Measurements from ENCODE around the gene INSRR. TPM values are rescaled to one million over a fixed set of nuclear protein-coding genes. Genes with fewer than 3 reads are reported as not detected.

The INSRR gene
- total RNA-seq, 2 donors from 2014 or later: not detected

DNA sequence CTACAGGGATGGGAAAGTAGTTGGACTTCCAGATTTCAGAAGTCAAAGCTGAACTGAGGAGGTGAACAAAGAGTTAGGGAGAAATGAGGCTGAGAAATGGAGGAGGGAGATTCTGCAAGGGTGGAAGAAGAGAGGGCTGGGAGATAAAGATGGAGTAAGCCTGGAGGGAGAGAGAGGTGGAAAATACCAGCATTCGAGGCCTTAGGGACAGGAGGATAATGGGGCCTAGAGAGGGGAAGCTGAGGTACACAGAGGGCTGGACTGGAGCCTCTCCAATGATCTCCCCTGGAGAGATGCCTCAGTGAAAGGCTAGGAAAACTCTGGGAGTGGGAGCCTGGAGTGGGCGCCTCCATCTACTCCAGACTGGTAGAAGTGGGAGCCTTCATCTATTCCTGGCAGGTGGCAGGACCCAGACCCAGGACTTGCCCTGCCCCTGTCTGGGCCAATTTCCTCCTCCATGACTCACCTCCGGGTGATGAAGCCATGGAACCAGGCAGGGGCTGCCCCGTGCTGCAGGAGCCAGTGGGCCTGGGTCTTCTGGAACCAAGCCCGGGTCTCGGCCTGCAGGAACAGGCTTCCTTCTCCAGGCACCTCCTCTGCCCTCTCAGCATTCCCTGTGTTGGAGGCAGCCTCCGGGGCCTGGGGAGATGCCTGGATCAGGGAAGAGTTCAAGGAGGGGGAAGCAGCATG, 44.2 kb downstream of the INSRR start:
- ATAC-seq (no peak), DNase-seq (peak in 1 of 2 donors; percentile 16)
- intact Hi-C loops (cut with DNase I, micrococcal nuclease): no loop called here

DNA sequence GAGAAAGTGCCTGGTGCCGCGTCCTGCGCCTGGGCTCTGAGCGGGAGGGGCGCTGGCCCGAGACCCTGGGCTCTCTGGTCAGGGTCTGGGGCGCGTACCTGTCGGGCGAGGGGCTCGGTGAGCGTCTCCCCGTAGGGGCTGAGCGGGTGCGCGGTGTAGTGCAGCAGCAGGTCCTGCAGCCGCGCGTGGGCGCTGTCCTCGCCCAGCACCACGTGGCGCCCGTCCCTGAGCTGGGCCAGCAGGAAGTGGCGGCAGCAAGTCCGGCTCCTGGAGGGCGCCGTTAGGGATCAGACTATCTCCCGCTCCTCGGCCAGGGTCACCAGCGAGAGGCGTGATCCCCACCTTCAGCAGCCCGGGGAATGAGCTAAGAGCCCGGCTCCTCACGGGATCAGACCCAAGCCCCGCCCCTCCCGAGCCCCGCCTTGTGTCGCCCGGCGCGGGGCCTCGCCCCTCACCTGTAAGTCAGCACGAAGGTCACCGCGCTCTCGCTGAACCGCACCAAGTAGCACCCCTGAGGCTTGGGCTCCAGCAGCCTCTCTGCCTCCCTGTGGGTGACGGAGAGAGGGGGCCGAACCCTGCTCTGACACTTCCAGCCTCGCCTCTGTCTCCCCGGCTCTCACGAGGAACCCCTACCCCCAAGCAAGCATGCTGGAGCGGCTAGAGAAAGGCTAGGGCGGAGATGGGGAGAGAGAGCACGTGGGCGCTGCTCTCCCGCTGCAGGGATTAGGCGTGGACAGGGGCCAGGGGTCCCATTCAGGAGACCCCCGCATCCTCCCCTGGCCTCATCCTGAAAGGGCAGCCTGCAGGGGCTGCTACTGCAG, 45.0 kb downstream of the INSRR start:
- ATAC-seq (peak; percentile 91), DNase-seq (peak; percentile 71 to 84)
- intact Hi-C loops (cut with DNase I, micrococcal nuclease): no loop called here

DNA sequence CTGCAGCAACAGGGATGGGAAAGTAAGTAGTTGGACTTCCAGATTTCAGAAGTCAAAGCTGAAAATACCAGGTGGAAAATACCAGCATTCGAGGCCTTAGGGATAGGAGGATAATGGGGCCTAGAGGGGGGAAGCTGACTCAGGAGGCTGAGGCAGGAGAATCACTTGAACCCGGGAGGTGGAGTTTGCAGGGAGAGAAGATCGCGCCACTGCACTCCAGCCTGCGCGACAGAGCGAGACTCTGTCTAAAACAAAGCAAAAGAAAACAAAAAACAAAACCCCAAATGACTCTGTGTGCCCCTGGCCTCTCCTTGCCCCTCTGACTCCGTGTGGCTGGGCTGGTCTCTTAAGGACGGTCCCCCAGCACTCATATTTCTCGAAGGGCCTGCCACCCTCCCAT, 45.6 kb downstream of the INSRR start:
- intact Hi-C loops (cut with DNase I, micrococcal nuclease): no loop called here
- ATAC-seq (no peak), DNase-seq (no peak)

GRCh38 chr1:156812293-156812990, 46.5 kb downstream of the INSRR start:
- ATAC-seq: no peak
- intact Hi-C loops (cut with DNase I, micrococcal nuclease): no loop called here
- DNase-seq: no peak

DNA sequence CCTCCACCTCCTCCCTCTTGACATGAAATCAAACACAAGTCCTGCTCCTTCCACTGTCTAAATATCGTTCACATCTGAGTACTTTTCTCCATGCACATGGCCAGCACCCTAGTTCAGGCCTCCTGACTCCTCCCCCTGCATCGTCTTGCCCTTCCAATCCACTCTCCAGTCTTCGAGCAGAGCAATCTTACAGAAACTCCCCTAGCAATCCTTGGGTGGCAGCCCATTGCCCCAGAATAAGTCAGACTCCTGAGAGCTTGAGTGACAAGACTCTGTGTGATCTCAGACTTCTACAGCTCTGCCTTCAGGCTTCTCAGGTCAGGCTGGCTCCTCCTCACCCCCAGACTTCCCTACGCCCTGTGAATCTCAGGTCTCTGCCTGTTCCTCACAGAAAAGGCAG, 47.7 kb downstream of the INSRR start:
- intact Hi-C loops (cut with DNase I, micrococcal nuclease): no loop called here
- no peak for DNase-seq
- ATAC-seq: no peak

- ATAC-seq: no peak
- intact Hi-C loops (cut with DNase I, micrococcal nuclease): no loop called here
Observed at GRCh38 chr1:156809711-156810366, 49.1 kb downstream of the INSRR start.

GRCh38 chr1:156809281-156809680, 49.6 kb downstream of the INSRR start:
- ATAC-seq: no peak
- intact Hi-C loops (cut with DNase I, micrococcal nuclease): no loop called here
- DNase-seq: no peak

More at GRCh38 chr1:156809711-156810366, 49.1 kb downstream of the INSRR start:
- DNase-seq: no peak

- DNase-seq (no peak), ATAC-seq (no peak)
- intact Hi-C loops (cut with DNase I, micrococcal nuclease): no loop called here
Observed at GRCh38 chr1:156808186-156809030, 50.5 kb downstream of the INSRR start.

- DNase-seq: no peak
- intact Hi-C loops (cut with DNase I, micrococcal nuclease): no loop called here
- ATAC-seq: no peak
Observed at GRCh38 chr1:156807627-156808026, 51.3 kb downstream of the INSRR start.

- DNase-seq (no peak), ATAC-seq (no peak)
- intact Hi-C loops (cut with DNase I, micrococcal nuclease): no loop called here
Observed at GRCh38 chr1:156806512-156807440, 52.1 kb downstream of the INSRR start.

- DNase-seq (peak; percentile 25 to 48), ATAC-seq (no peak)
- intact Hi-C loops (cut with DNase I, micrococcal nuclease): no loop called here
Observed at GRCh38 chr1:156805766-156806511, 53.0 kb downstream of the INSRR start.

DNA sequence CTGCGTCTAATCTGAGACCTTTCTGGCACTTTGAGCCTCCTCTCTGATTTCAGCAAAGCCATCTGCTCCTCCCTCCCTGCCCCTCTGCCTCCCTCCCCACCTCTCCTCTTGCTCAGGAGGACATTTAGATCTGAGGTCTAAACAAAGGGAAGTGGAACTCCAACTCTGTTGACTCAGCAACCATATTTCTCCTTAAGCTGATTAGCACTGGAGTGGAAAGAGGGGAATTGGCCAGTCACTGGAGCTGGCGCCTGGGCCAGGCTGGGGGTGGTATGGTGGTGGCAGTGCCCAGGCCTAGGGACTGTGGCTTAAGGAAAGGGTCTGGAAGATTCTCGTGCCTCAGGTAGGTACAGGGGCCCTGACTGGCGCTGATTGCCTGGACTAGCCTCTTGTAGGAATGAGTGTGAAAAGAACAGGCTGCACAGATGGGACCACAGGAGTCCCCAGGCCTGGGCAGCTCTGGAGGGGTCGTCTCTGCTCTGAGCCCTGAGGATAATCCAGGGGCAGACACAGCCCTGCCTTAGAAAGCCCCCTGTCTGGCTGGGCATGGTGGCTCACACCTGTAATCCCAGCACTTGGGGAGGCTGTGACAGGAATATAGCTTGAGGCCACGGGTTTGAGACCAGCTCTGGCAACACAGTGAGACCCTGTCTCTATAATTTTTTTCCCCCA, 54.2 kb downstream of the INSRR start:
- DNase-seq: no peak
- peak; percentile 28 for ATAC-seq
- intact Hi-C loops (cut with DNase I, micrococcal nuclease): no loop called here

DNA sequence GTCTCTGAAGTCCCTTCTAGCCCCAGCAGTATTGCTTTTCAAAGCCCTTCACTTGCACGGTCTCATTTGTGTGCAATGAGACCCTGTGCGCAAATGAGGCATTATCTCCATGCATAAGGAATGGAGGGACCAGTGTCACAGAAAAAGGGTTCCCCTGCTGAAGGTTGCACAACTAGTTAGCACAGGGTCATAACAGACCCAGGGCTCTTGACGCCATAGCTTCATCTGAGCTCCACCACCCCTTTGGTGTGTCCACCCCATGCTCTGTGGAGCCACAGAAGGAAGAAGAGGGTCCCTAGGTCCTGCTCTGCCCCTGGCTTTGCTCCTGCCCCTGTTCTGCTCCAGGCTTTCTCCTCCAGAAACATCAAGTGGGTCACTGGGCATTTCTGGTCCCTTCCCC, 54.9 kb downstream of the INSRR start:
- ATAC-seq (no peak), DNase-seq (no peak)
- intact Hi-C loops (cut with DNase I, micrococcal nuclease): no loop called here

- DNase-seq (no peak), ATAC-seq (peak; percentile 4)
- intact Hi-C loops (cut with DNase I, micrococcal nuclease): no loop called here
Observed at GRCh38 chr1:156803086-156803851, 55.6 kb downstream of the INSRR start.

DNA sequence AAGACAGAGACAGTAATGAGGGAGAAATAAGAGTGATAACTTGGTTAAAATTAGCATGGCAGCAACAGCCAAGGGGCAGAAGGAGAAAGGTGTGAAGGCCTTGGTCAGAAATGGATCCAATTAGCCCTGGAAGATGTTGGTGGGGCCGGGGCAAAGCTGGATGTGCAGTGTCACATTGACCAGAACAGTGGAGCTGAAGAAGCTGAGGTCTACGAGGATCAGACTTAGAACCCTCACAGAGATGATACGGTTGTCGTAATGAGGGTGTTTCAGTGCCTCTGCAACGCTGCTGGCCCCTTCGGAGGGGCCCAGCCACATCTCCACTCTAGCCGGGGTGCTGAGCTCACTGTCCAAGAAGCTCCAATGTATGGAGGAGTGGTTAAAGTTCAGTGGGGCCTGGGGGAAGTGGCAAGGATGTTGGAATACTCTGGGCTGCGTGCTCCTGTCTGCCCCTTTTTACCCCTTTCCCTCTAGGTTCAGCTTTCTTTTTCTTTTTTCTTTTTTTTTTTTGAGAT, 56.4 kb downstream of the INSRR start:
- intact Hi-C loops (cut with DNase I, micrococcal nuclease): no loop called here
- DNase-seq (no peak), ATAC-seq (no peak)

All from left colon (tissue), 2 donors.